Adrenal gland (tissue), 5 donors: ENCODE results near the gene SUGT1.

ENCODE experiments used
- CTCF ChIP-seq, 6 experiments: fragments of 450-650 bp in 4 of 6; fragments of 200-600 bp in 2 of 6; sonication (generic) in 1 of 6; IDR thresholded peaks; 1 replicate in 5 of 6; 2 replicates in 1 of 6; pipeline versions ENCODE4 v1.5.1 to v1.8.0; 2016 to 2021; ENCODE audit warnings: antibody characterized with exemption in 6 of 6, mild to moderate bottlenecking in 2 of 6, moderate library complexity in 1 of 6
- POLR2A ChIP-seq, 2 donors: fragments of 450-650 bp; IDR thresholded peaks; one replicate each; pipeline ENCODE4 v1.6.1; 2017; ENCODE audit warnings: antibody characterized with exemption in 2 of 2, mild to moderate bottlenecking in 2 of 2, moderate library complexity in 1 of 2
- donor health status: DM: no; HTN: no; CAD: no.

GRCh38 chr13:52615134-52615801 is 37.4 kb upstream of the SUGT1 start:
- TF ChIP-seq POLR2A (IDR thresholded peaks at IDR 0.05): no peak
- no peak for TF ChIP-seq CTCF (IDR thresholded peaks at IDR 0.05)
